Pancreas (tissue), 10 donors: Measurements from ENCODE around the gene HMGB3. TPM values are rescaled to one million over a fixed set of nuclear protein-coding genes. Genes with fewer than 3 reads are reported as not detected.

Experiments used
- ATAC-seq, 4 donors: fragments of 200-7000 bp; cut with Tn5 transposase; one replicate each; pipeline versions ENCODE4 v1.8.0 to v1.9.1; 2020; ENCODE audit warnings: mild to moderate bottlenecking in 4 of 4, moderate library complexity in 4 of 4
- DNase-seq, 6 donors: peaks; one replicate each; pipeline ENCODE4 v3.0.0-alpha.2; 2020
- FAIRE-seq: peaks from 2 replicates; lab custom pipeline; 2012; peaks lifted over from hg19 to GRCh38; lab: Jason Lieb, UNC
- H3K27ac ChIP-seq, 4 donors: fragments of 200-600 bp; sonication (generic); 1 replicate in 3 of 4; 2 replicates in 1 of 4; pipeline versions ENCODE4 v1.5.0 to v1.8.0; 2020
- H3K27me3 ChIP-seq, 4 donors: fragments of 200-600 bp; one replicate each; pipeline ENCODE4 v1.8.0; 2021
- H3K36me3 ChIP-seq, 3 donors: fragments of 200-600 bp; sonication (generic) in 1 of 3; one replicate each; pipeline versions ENCODE4 v1.5.0 to v1.8.0; 2020 to 2021
- H3K4me1 ChIP-seq, 3 donors: fragments of 200-600 bp; one replicate each; pipeline ENCODE4 v1.8.0; 2021
- H3K4me3 ChIP-seq, 4 donors: fragments of 200-600 bp; sonication (generic) in 2 of 4; one replicate each; pipeline versions ENCODE4 v1.5.0 to v1.8.0; 2020 to 2021
- H3K9me3 ChIP-seq, 4 donors: fragments of 200-600 bp; one replicate each; pipeline ENCODE4 v1.8.0; 2021
- WGBS, 2 donors: extraction: QIAGEN DNeasy Blood & Tissue Kit; methylation state at CpG; one replicate each; pipeline ENCODE4 v1.1.7; 2013; 5-methylcytosine and 5-hydroxymethylcytosine counted together
- intact Hi-C, 3 donors: fragments of 100-400 bp; cut with DNase I; formaldehyde crosslinking; loops; one replicate each; pipeline versions ENCODE4 v1.11.1 to v1.14.2; 2022
- polyA plus RNA-seq, 2 donors: library from polyadenylated mRNA; stranded (reverse); fragments of 200-250 nt; gene quantifications; one replicate each; pipeline ENCODE4 v1.2.3, GENCODE V29; 2013
- total RNA-seq, 6 donors: library from RNA; stranded (reverse); fragmentation: NEBNext Ultra II Directional in 4 of 6; extraction: Animal tissue kit (Norgen Biotek cat#: 25700) in 4 of 6; gene quantifications; one replicate each; pipeline versions ENCODE4 v1.2.1 to v1.2.4, GENCODE V29; 2021 to 2023
- TF ChIP-seq, protein P1 (sequence below), 4 donors: fragments of 200-600 bp; sonication (generic) in 3 of 4; IDR thresholded peaks; one replicate each; pipeline versions ENCODE4 v1.5.0 to v1.8.0; 2021; ENCODE audit warnings: antibody characterized with exemption in 4 of 4
- donor health status: healthy with polysubstance abuse.
- donor health status: DM: no; HTN: no; CAD: no; lungs with moderate emphysema.
- donor health status: DM: no; HTN: no; CAD: no.
- donor health status: control.
- donor health status: control.
- donor health status: Bipolar disorder and iron deficiency.
- donor health status: DM: yes; HTN: yes; CAD: no.
- donor health status: DM: no; HTN: no; CAD: no.
- donor health status: DM: no; HTN: no; CAD: no.
- donor health status: DM: yes; HTN: yes; CAD: no.

Gene HMGB3
- total and polyA plus RNA-seq, 8 donors: 3.9 to 17.4 (median 7.7) TPM

DNA sequence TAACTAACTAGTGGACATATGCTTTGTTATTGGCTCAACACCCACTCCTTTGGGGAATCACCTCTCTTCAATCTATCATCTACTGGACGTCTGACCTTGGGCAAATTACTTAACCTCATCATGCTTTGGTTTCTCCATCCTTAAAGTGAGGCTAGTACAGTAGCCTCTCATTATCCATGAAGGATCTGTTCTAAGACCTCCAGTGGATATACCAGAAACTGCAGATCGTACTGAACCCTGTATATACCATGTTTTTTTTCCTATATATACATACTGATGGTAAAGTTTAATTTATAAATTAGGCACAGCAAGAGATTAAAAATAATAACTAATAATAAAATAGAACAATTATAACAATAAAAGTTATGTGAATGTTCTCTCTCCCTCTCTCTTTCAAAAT is 56.2 kb downstream of the HMGB3 start:
- no peak for DNase-seq
- WGBS, 2 donors: 28 to 37% methylated on average over 2 of the region's 2 CpGs
- H3K4me1 ChIP-seq: no peaks in the 10 kb centered on the region
- TF ChIP-seq, protein P1, sequence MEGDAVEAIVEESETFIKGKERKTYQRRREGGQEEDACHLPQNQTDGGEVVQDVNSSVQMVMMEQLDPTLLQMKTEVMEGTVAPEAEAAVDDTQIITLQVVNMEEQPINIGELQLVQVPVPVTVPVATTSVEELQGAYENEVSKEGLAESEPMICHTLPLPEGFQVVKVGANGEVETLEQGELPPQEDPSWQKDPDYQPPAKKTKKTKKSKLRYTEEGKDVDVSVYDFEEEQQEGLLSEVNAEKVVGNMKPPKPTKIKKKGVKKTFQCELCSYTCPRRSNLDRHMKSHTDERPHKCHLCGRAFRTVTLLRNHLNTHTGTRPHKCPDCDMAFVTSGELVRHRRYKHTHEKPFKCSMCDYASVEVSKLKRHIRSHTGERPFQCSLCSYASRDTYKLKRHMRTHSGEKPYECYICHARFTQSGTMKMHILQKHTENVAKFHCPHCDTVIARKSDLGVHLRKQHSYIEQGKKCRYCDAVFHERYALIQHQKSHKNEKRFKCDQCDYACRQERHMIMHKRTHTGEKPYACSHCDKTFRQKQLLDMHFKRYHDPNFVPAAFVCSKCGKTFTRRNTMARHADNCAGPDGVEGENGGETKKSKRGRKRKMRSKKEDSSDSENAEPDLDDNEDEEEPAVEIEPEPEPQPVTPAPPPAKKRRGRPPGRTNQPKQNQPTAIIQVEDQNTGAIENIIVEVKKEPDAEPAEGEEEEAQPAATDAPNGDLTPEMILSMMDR (IDR thresholded peaks at IDR 0.05): no peak
- H3K27me3 ChIP-seq: no peaks in the 10 kb centered on the region
- FAIRE-seq: no peak
- no peak for ATAC-seq
- intact Hi-C loops: no loop called here
- H3K9me3 ChIP-seq: no peaks in the 10 kb centered on the region
- no peak overlapping the region for H3K4me3 ChIP-seq
- no peak overlapping the region for H3K27ac ChIP-seq
- no peaks in the 10 kb centered on the region for H3K36me3 ChIP-seq

Other genes starting within 250 kb of the HMGB3 start
- gene CD99L2, start 84.7 kb upstream of the HMGB3 start, total RNA-seq: 10 to 100 TPM; 10.4 to 16.9 (median 15.7) TPM
- 10 to 100 TPM; 17.7 to 25.1 TPM for gene CD99L2, start 84.7 kb upstream of the HMGB3 start, polyA plus RNA-seq
- not detected for gene GPR50, start 193.2 kb downstream of the HMGB3 start, total RNA-seq
- not detected for gene GPR50, start 193.2 kb downstream of the HMGB3 start, polyA plus RNA-seq